ENCODE measurements around the gene RFTN2.

DNA sequence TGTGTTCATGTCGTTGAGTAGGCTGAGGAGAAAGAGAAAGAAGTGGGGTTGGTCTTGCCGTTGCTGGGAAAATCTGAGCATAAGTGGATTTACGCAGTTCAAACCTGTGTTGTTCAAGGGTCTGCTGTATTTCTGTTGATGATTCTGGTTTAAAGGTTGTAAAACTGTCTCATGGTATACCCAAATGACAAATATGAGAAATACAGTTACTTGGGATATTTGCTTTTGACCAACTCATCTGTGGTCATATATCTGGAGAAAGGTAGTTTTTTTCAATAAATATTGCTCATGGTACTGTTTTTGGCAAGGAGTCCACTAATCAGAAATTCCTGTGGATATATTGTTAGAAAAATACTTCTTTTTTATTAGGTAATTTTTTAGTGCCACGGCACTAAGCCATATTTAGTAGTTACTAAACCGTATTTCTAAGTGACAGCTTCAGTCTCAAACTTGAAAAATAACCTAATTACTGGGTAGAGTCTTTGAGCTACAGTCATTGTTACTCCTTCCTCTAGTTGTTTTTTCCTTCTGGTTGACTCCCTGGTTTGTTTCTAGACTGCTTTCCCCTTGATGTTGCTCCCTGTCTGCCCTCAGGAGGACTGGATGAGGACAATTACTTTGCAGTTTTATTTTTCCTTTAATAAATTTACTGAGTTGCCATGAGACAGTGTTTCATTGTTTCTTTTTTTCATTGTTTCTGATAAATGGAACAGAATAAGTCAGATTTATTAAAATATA lies 128.1 kb downstream of the RFTN2 start:
- no peak for TF ChIP-seq EP300 (conservative IDR thresholded peaks at IDR 0.05; ENCODE audit: poor library complexity, severe bottlenecking)
- TF ChIP-seq, protein P1, sequence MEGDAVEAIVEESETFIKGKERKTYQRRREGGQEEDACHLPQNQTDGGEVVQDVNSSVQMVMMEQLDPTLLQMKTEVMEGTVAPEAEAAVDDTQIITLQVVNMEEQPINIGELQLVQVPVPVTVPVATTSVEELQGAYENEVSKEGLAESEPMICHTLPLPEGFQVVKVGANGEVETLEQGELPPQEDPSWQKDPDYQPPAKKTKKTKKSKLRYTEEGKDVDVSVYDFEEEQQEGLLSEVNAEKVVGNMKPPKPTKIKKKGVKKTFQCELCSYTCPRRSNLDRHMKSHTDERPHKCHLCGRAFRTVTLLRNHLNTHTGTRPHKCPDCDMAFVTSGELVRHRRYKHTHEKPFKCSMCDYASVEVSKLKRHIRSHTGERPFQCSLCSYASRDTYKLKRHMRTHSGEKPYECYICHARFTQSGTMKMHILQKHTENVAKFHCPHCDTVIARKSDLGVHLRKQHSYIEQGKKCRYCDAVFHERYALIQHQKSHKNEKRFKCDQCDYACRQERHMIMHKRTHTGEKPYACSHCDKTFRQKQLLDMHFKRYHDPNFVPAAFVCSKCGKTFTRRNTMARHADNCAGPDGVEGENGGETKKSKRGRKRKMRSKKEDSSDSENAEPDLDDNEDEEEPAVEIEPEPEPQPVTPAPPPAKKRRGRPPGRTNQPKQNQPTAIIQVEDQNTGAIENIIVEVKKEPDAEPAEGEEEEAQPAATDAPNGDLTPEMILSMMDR (IDR thresholded peaks at IDR 0.05; ENCODE audit: poor library complexity, severe bottlenecking), result no peak
- TF ChIP-seq POLR2AphosphoS5 (IDR thresholded peaks at IDR 0.05), result no peak
- no peak for TF ChIP-seq RAD21 (conservative IDR thresholded peaks at IDR 0.05)
- no peak for TF ChIP-seq MXI1 (conservative IDR thresholded peaks at IDR 0.05; ENCODE audit: poor library complexity, severe bottlenecking)
- TF ChIP-seq SMC3 (conservative IDR thresholded peaks at IDR 0.05; ENCODE audit: poor library complexity), result no peak
- no peak for TF ChIP-seq EZH2 (IDR thresholded peaks at IDR 0.05; ENCODE audit: borderline replicate concordance, insufficient read depth, low read length, poor library complexity, severe bottlenecking)
- TF ChIP-seq, protein P2, sequence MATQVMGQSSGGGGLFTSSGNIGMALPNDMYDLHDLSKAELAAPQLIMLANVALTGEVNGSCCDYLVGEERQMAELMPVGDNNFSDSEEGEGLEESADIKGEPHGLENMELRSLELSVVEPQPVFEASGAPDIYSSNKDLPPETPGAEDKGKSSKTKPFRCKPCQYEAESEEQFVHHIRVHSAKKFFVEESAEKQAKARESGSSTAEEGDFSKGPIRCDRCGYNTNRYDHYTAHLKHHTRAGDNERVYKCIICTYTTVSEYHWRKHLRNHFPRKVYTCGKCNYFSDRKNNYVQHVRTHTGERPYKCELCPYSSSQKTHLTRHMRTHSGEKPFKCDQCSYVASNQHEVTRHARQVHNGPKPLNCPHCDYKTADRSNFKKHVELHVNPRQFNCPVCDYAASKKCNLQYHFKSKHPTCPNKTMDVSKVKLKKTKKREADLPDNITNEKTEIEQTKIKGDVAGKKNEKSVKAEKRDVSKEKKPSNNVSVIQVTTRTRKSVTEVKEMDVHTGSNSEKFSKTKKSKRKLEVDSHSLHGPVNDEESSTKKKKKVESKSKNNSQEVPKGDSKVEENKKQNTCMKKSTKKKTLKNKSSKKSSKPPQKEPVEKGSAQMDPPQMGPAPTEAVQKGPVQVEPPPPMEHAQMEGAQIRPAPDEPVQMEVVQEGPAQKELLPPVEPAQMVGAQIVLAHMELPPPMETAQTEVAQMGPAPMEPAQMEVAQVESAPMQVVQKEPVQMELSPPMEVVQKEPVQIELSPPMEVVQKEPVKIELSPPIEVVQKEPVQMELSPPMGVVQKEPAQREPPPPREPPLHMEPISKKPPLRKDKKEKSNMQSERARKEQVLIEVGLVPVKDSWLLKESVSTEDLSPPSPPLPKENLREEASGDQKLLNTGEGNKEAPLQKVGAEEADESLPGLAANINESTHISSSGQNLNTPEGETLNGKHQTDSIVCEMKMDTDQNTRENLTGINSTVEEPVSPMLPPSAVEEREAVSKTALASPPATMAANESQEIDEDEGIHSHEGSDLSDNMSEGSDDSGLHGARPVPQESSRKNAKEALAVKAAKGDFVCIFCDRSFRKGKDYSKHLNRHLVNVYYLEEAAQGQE (IDR thresholded peaks at IDR 0.05; ENCODE audit: borderline replicate concordance), result no peak

Measured in neural cell (in vitro differentiated cells).